ENCODE data around the gene DSP.

The DSP gene

DNA sequence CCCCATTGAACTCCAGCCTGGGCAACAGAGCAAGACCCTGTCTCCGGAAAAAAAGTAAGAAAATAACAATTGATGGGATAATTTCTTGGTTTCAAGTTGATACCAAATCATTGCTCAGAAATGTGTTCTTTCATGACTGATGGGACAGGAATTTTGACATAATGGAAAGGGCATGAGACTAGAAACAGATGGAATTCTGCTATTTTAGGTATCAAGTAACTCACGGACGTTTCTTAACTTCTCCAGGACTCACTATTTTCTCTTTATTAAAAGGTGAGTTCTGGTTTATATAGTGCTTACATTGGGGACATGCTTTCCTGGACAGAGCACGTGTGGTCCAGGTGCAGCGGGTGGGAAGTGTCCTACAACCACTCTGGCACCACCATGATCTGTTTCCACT lies 6.0 kb upstream of the DSP start:
- no peak for DNase-seq

DNA sequence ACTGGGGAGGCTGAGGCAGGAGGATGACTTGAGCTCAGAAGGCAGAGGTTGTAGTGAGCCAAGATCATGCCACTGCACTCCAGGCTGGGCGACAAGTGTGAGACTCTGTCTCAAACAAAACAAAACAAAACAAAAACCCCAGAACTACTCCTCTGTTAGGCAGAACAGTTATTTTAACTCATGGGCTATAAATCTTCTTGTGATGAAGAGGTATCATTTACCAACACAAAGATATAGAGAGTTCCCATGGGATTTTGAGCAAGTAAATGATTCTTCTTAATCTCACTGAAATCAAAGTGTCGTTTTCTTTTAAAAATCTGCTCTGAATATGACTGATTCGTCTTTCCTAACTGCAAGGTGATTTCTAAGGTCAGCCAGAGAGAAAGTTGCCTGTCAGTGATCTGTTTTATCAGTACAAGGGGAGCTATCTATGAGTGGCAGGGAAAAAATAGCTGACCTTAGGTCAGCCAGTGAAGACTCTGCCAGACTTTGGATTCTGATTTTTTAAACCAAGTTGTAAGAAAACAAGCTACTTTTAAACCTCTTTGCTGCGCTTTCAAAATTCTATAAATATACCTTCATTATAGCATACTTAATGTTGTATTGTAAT lies 3.8 kb upstream of the DSP start:
- no peak for DNase-seq

DNA sequence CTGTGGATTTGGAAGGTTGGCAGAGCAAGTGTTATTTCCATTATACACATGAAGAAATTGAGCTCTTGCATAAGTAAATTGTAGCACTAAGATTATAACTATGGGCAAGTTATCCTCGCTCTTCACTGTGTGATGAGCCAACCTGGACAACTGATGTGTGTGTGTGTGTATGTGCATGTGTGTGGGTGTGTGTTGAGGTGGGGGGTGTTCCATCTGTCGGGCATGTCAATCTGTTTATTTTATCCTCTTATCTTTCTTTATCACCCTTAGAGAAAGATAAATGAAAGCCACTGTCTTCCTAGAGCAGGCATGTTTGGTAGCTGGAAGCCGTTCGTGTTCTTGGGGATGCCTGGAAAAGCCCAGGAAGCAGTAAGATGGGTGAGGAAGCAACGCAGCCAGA lies 3.0 kb upstream of the DSP start:
- DNase-seq, result no peak

DNA sequence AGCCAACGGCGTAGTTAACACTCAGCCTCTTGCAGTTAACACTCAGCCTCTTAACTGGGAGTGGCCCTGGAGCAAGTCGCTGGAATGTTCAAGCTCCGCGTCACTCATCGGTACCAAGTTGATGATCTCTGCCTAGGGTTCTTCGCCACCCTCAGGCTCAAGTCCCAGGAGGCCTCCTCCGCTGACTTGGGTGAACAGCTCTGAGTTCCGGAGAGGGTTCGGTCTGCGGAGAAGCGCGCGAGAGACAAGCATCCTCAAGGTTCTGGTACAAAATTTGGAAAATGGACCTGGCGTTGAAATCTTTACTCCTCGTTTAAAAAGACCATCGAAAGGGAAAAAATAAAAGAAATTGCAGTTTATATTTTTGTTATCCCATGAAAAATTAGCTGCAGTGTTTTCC lies 876 bp upstream of the DSP start:
- no peak for DNase-seq

DNA sequence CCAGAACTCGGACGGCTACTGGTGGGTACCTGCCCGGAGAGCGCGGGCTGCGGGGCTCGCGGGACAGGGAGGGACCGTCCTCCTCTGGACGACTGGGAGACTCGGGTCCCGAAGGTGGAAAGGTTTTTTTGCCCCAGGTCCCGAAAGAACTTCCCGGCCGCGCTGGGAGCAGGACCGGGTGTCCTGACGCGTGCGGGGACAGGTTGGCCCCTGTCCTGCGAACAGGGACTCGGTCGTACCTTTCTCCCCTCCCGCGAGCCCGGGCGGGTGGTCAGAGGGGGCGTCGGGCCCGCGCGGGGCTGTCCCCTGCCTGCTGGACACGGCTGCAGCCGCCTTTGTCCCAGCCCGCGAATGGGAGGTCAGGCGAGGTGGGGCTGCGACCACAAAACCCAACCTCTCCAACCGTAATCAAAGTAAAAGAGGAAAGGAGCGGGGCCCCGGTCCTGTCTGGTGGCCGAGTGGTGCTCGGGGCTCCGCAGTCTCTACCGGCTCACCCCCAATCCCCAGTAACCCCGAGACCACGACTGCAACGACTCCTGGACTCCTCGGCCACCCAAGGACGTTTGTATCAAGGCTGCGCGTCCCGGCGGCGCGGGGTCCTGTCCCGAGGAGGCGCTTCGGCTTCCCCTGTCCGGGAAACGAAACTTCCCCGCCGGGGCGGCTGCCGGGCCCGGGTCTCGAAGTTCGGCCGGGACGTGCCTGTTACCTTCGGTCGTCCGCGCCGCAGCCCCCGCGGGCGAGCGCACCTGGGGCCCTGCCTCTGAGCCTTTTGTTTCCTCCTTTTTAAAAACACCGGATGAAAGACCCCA lies 798 bp downstream of the DSP start:
- no peak for DNase-seq

DNA sequence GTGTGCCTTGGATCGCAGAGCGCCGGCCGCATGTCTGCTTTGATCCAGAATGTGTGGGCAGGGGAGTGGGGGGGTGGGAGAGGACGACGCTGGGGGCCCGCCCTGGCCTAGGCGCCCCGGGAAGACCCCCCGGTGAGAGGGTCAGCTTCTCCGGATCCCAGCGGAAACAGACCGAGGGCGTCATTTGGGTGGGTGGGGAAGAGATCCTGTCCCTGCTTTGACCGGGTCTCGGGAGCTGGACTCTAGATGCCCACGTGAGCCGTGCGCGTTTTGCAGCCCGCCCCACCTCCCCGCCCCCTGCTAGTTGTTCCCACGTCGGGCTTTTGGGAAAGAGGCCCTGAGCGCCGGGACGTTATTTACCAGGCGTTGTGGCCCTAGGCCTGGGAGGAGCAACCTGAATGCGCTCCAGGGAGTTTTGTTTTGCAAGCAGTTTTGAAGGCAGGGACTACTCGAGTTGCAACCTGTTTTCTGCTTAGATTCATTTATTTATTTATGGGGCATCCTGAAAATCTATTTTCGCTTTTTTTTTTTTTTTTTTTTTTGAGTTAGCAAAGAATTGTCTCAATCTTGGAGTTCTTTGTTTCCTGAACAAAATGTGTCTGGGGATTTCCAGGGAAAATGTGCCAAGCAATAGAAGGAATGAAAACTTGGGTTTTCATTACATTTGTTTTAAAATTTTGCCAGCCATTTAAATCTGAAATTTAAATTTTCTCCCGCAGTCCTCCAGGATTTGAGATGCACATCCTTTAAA lies 1.6 kb downstream of the DSP start:
- no peak for DNase-seq

DNA sequence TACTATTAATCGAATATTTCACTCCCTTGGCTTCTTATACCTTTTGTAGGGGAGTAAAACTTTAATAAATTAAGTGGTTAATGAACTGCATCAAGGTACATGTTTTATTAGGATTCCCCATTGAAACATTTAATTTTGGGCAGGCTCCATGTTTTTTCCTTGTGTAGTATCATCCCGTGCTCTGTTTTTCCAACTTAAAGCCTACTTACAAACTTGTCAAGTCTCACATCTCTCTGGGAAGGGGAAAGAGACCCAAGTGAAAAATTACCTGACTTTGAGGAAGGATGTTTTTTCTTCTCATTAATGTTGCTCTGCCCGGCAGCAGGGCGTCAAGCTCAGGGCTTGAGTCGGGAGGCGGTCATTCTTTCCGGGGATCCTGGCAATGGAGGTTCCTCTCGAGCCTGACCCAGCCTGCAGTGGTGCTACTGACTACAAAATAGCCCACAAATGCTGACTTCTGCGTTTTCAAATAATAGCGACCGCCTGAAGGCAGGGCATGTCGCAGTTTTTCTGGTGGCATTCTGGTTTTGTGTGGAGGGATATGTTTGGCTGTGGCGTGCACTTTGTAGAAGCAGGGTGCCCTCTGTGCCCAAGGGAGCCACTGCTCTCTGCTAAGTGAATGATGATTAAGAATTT lies 2.4 kb downstream of the DSP start:
- no peak for DNase-seq

DNA sequence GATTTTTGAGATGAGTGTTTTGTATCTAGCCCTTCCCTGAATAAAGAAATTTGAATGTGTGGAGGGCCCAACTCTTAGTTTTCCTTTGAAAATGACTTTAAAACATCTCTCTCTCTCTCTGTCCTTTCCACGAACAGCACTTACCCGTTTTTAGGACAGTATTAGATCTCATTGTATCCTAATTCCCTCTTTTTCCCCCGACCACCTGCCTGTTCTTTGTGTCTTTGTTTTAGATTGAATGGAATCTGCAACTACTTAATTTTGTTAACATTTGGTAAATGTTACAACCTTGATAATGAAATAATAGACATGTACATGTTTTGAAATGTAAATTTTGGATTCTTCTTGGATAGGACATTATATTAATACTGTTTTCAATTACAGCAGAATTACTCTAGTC lies 3.1 kb downstream of the DSP start:
- no peak for DNase-seq

DNA sequence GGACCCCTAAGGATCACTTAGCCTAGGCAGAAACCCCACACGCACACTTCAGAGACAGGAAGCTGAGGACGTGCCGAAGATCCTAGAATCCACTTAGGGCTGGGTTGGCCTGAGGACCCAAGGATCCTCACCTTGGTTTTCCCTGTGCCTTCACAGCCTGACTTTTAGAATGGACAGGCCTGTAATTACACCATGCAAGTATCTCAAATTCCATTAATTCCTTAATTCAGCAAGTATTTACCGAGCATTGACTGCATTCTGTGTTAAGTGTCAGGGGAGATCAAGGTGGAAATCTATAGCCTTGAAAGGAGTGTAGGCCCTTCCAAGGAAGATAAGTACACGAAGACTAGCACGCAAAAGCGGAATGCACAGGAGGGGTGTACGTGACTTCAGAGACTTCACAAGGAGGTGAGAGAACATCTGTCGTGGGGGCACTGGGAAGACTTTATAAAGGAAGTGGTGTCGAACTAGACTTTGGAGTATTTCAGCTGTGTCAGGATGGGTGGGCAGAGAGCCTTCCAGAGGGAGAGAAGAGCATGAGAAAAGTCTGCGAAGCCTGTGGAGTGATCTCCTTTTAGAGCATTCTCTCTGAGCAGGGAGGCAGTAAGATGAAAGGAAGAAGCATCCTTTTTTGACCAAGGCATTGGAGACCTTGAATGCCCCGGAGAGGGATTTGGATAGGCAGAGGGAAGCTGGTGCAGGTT lies 4.0 kb downstream of the DSP start:
- DNase-seq, result no peak

DNA sequence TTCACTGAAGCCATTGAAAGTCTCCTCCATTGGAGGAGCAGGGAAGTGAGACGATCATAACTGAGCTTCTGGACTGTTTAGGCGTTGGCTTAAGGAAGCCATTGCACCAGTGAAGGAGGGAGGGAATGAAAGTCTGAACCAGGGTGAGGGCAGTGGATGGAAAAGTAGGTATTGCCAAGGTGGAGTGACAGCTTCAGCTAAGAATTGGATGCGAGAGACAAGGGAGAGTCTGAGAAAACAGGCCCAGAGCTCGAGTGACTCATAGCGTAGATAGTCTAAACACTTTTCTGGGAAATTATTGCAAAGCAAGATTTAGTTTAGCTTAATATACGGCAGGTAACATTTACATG lies 4.5 kb downstream of the DSP start:
- DNase-seq, result no peak

DNA sequence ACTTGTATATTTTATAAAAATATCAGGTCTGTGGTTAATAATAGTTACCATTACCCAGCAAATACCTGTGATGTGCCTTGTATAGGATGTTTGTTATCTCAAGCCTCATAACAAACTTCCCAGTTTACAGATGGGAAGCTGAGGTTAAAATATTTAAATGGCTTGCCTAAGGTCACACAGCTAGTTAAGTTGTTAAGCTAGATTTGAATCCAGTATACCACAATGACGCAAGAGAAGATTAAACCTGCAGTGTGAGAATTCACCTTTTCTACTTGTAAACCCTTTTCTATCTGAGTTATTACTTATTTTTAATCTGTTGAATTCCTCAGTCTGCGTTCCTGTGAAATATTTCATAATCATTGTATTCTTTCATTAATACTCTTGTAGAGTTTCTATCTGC lies 4.9 kb downstream of the DSP start:
- no peak for DNase-seq

DNA sequence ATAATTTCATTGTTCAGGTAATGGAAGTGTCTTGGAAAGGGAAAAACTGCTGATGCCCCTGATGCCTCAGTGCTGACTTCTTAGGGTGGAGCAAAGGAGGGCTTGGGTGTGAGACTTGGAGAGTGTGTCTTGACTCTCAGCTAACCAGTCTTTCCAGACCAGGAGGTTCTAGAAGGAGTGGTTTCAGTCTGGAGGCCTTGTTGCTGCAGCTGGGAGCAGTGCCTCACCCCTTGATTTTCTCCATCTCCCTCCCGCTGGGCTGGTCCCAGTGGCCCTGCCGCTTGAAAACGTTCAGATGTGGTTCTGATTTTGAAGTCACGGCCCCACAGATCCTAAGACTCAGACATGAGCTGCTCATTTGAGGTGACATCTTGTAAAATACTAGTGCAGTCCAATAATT lies 5.4 kb downstream of the DSP start:
- no peak for DNase-seq

DNA sequence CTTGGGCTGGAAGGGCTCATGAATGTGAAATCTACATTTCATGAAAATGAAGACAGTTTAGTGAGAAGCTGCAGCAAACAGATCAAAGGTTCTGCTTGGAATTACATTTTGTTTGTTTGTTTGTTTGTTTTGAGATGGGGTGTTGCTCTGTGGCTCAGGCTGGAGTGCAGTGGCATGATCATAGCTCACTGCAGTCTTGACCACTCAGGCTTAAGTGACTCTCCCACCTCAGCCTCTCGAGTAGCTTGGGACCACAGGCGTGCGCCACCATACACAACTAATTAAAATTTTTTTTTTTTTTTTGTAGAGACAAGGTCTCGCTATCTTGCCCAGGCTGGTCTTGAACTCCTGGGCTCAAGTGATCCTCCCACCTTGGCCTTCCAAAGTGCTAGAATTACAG lies 5.8 kb downstream of the DSP start:
- no peak for DNase-seq

DNA sequence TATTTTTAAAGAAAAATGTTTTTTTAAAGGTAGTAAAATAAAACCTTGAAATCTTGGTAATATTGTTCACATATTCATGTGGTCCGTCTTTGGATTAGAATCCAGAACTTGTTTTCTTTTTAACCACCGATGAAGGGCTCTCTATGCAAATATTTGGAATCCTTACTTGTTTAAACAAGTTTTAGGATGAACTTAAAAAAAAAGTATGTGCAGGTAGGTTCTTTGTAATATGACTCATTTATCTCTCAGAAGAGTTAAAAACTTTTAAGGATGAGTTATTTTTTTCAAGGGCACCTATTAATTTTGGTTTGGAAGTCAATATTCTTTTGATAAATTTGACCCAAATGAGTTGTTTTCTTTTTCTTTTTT lies 8.9 kb downstream of the DSP start:
- no peak for DNase-seq

DNA sequence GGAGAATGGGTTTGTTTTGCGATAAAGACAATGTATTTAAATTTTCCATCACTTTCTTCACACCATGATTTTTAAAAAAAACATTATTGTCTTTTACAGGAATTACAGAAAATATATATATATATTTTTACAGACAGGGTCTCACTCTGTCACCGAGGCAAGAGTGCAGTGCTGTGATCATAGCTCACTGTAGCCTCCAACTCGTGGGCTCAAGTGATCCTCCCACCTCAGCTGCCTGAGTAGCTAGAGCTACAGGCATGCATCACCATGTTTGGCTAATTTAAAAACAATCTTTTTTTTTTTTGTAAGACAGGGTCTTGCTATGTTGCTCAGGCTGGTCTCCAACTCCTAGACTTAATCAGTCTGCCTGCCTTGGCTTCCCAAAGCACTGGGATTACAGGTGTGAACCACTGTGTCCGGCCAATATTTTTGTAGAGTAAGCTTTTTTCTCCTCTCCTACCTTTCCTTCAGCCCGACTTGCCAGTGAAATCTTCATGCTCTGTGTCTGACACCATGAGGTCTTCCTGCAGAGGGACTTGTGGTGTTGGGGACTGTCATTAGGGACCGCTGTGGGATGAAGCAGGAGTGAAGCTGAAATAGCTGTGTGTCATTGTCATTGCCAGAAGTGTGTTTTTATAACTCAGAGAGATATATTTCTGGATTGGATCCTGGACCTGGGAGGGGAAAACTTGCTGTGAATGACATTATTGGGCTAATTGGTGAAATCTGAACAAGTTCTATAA lies 13.2 kb downstream of the DSP start:
- DNase-seq, result no peak

DNA sequence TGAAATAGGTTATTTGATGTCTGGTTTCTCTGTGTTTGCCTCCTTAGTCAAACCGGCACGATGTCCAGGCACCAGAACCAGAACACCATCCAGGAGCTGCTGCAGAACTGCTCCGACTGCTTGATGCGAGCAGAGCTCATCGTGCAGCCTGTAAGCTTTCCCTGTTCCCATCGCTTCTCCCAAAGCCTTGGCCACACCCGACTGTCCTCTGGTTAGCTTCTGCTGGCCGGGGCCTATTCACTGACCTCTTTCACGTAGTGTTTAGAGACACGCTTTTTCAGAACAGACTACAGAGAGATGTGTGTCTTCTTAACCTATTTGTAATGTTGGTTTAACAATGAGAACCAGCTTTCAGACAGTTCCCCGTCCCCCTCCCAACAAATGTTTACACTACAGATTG lies 14.2 kb downstream of the DSP start:
- no peak for DNase-seq

DNA sequence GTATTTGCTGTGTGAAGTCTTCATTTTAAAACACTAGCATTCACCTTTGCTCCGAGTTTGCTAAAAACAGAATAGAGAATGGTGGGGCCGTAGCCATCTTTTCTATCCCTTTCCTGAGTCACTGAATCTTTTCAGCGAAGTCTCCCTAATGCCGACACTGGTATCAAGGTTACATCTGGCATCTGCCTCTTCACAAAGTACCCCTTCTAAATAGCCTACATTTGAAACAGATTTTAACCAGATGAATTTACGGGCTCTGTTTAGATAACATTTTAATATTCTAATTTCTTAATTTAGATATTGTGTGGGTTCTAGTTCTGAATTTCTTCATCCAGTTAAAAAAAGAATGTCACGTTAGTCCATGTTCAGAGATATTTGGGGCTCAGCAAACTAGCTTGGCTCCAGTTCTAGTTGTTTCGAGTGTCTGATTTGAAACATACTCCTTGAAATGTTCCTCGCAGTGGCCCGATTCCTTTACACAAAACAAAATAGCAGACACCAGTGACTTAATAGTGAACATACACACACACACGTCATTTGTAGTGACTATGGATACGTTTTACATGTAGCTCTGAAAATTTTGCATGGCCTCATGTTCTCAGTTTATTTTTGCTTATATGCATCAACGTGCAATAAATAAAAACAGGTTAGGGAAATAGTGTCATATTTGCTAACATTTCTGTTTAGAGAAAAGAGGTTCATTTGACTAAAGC lies 15.1 kb downstream of the DSP start:
- DNase-seq, result no peak

DNA sequence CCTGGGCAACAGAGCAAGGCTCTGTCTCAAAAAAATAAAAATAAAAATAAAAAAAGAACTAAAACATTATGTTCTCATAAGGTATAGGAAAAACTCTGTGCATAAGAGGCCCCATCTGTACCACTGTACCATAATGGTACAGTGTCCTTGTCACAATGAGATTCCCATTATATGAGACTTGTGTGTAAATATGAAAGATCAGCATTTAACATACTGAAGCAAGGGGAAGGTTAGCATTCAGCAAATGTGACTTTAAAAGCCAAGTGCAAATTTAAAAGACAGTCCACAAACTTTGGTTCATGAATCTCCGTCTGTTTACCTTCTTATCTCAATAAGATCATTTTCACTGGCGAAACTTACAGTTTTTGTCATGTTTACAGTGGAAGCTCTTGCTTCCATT lies 16.2 kb downstream of the DSP start:
- DNase-seq, result no peak

DNA sequence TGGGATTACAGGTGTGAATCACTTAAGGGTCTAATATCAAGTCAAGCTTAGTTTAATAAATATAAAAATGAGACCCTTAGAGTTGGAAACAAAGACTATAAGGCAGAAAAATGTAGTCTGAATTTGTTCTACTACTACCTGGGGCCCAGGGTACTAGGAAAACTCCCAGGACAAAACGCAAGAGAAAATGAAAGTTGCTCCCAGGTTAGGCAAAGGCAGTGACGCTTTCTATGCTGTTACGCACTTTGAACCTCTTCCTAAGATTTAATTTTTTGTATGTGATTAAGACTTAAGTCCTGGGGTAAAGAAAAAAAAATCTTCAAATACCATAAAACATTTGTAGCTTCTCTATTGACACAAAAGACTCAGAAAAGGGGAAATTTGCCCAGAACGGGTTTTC lies 17.3 kb downstream of the DSP start:
- DNase-seq, result no peak

DNA sequence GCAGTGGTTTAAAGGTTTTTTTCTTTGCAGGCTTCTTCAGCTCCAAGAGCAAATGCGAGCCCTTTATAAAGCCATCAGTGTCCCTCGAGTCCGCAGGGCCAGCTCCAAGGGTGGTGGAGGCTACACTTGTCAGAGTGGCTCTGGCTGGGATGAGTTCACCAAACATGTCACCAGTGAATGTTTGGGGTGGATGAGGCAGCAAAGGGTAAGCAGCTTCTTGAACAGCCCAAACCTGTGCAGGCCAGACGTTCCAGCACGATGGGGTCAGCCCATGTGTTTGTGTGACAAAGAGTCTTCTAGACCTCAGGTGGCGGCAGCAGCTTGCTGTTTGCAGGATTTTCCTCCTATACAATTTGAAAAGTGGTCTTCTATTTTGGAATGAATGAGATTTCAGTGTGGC lies 17.7 kb downstream of the DSP start:
- DNase-seq, result no peak

DNA sequence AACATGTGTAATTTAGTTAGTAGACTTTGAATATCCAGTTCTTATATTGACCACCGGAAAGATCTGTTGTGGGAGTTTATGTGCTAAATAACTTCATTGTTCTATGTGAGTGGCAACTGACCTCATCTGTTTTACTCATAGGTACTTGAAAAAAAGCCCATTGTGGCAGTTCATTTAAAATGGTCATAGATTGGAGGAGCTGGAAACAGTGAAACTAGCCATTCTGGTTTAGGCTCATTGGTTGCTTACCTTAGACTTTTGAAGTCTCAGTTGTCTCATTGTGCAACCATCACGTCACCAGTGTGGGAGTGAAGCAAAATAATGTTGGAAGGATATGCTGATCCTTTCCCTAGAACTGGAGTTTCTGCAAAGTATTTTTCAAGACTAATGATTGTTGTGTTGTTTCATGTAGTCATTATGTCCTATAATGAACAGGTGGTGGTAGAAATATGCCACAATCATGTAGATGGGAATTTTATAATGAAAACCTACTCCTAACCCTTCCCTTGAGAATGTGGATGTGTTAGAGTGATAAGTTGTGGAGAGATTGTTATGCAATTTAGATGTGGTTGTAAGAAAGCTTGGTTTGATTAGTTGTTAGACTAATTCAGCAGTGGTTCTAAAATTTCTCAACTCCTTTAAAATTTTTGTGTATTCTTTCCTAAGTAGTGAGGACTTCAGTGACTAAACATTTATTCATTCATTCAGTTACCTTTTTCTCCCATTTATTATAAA lies 18.3 kb downstream of the DSP start:
- DNase-seq, result no peak
